ENCODE results near the gene GLIPR2. TPM values are rescaled to one million over a fixed set of nuclear protein-coding genes. Genes with fewer than 3 reads are reported as not detected.
"Not testable (repeated sequence)": the region's sequence is repeated elsewhere in the genome, so short reads cannot be mapped to it uniquely, and the experiment has no call there.

GLIPR2 gene
- total and polyA plus RNA-seq, 10 donors: 25.2 to 72.1 (median 37.0) TPM

DNA sequence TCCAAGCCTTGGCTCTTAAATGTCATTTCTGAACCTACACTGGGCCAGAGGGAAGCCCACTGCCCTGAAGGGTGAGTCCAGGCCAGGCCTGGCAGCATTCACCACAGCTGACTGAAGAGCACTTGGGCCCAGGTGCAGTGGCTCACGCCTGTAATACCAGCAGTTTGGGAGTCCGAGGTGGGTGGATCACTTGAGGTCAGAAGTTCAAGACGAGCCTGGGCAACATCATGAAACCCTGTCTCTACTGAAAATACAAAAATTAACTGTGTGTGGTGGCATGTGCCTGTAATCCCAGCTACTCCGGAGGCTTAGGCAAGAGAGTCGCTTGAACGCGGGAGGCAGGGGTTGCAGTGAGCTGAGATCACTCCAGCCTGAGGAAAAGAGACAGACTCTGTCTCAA, 37.7 kb downstream of the GLIPR2 start:
- intact Hi-C loops (cut with DNase I; ENCODE audit: low total_unique reads): no loop called here
- H3K36me3 ChIP-seq: no peaks in the 10 kb centered on the region
- WGBS, 5 donors: 85 to 95% (median 90%) methylated on average over 7 of the region's 7 CpGs
- no peaks in the 10 kb centered on the region for H3K9me3 ChIP-seq
- H3K27ac ChIP-seq: no peak overlapping the region
- no peak for DNase-seq
- TF ChIP-seq POLR2AphosphoS5 (IDR thresholded peaks at IDR 0.05): no peak
- TF ChIP-seq, protein P1, sequence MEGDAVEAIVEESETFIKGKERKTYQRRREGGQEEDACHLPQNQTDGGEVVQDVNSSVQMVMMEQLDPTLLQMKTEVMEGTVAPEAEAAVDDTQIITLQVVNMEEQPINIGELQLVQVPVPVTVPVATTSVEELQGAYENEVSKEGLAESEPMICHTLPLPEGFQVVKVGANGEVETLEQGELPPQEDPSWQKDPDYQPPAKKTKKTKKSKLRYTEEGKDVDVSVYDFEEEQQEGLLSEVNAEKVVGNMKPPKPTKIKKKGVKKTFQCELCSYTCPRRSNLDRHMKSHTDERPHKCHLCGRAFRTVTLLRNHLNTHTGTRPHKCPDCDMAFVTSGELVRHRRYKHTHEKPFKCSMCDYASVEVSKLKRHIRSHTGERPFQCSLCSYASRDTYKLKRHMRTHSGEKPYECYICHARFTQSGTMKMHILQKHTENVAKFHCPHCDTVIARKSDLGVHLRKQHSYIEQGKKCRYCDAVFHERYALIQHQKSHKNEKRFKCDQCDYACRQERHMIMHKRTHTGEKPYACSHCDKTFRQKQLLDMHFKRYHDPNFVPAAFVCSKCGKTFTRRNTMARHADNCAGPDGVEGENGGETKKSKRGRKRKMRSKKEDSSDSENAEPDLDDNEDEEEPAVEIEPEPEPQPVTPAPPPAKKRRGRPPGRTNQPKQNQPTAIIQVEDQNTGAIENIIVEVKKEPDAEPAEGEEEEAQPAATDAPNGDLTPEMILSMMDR (IDR thresholded peaks at IDR 0.05 in 8 of 11, conservative IDR thresholded peaks at IDR 0.05 in 3 of 11): no peak
- no peak for TF ChIP-seq POLR2A (IDR thresholded peaks at IDR 0.05)
- H3K27me3 ChIP-seq (replicated peaks in 1 of 7): no peaks in the 10 kb centered on the region
- no peak overlapping the region for H3K4me3 ChIP-seq
- no peaks in the 10 kb centered on the region for H3K4me1 ChIP-seq

DNA sequence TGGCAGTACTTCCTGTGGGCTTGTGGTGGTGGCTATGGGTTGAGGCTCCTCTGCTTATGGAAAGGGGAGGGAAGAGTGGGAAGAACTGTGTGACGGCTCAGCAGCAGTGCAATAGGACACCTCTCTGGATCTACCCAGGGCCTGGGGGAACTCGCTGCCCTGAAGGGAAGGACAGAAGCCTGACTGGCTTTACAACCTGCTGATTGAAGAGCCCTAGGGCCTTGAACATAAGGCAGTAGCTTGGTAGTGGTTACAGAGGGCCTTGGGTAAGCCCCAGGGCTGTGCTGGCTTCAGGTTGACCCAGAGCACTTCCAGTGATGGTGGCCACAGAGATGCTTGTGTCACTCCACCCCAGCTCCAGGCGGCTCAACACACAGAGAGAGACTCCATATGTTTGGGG, 38.2 kb downstream of the GLIPR2 start:
- WGBS, 5 donors: 83 to 86% (median 84%) methylated on average over 3 of the region's 3 CpGs
- Histone ChIP-seq H3K9me3 (no peaks in the 10 kb centered on the region), H3K4me1 (no peaks in the 10 kb centered on the region), H3K36me3 (no peaks in the 10 kb centered on the region), H3K27ac (no peak overlapping the region), H3K4me3 (no peak overlapping the region), H3K27me3 (replicated peaks in 1 of 7) (no peaks in the 10 kb centered on the region)
- no peak for DNase-seq
- TF ChIP-seq, protein P1 (IDR thresholded peaks at IDR 0.05 in 8 of 11, conservative IDR thresholded peaks at IDR 0.05 in 3 of 11): no peak
- TF ChIP-seq POLR2AphosphoS5 (IDR thresholded peaks at IDR 0.05) (no peak), POLR2A (IDR thresholded peaks at IDR 0.05) (no peak)
- intact Hi-C loops (cut with DNase I; ENCODE audit: low total_unique reads): no loop called here

DNA sequence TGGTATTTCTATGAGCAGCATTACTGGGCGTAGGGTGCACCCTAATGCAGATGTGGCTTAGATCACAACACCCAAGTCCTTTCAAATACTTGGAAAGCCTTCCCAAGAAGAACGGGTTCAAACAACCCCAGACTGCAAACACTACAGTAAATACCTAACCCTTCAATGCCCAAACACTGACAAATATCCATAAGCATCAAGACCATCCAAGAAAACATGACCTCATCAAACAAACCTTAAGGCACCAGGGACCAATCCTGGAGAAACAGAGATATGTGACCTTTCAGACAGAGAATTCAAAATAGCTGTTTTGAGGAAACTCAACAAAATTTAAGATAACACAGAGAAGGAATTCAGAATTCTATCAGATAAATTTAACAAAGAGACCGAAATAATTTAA, 38.7 kb downstream of the GLIPR2 start:
- H3K4me3 ChIP-seq; H3K36me3 ChIP-seq; H3K4me1 ChIP-seq; intact Hi-C loops (cut with DNase I; ENCODE audit: low total_unique reads); H3K27me3 ChIP-seq (replicated peaks in 1 of 7); DNase-seq; H3K27ac ChIP-seq; H3K9me3 ChIP-seq: not testable (repeated sequence)
- WGBS, 5 donors: 86 to 97% (median 93%) methylated on average over 3 of the region's 3 CpGs

DNA sequence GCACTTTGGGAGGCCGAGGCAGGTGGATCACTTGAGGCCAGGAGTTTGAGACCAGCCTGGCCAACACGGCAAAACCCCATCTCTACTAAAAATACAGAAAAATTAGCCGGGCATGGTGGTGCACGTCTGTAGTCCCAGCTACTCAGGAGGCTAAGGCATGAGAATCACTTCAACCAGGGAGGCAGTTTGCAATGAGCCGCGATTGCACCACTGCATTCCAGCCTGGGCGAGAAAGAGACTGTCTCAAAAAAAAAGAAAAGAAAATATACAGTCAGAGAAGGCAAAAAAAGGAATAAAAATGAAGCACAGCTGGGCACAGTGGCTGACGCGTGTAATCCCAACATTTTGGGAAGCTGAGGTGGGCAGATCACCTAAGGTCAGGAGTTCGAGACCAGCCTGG, 40.0 kb downstream of the GLIPR2 start:
- WGBS, 5 donors: 91 to 97% (median 96%) methylated on average over 10 of the region's 10 CpGs

DNA sequence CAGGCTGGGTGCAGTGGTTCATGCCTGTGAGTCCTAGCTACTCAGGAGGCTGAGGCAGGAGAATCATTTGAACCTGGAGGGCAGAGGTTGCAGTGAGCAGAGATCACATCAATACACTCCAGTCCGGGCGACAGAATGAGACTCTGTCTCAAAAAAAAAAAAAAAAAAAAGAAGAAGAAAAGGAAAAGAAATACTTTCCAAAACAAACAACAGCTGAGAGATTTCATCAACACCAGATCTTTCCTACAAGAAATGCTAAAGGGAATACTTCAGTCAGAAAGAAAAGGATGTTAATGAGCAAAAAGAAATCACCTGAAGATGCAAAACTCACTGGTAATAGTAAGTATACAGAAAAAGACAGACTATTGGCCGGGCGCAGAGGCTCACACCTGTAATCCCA, 41.0 kb downstream of the GLIPR2 start:
- H3K4me3 ChIP-seq: no peak overlapping the region
- no peak overlapping the region for H3K27ac ChIP-seq
- intact Hi-C loops (cut with DNase I; ENCODE audit: low total_unique reads): no loop called here
- no peaks in the 10 kb centered on the region for H3K9me3 ChIP-seq
- TF ChIP-seq POLR2A (IDR thresholded peaks at IDR 0.05): no peak
- TF ChIP-seq, protein P1 (IDR thresholded peaks at IDR 0.05 in 8 of 11, conservative IDR thresholded peaks at IDR 0.05 in 3 of 11): no peak
- TF ChIP-seq POLR2AphosphoS5 (IDR thresholded peaks at IDR 0.05): no peak
- no peaks in the 10 kb centered on the region for H3K4me1 ChIP-seq
- no peaks in the 10 kb centered on the region for H3K36me3 ChIP-seq
- 89 to 97% (median 90%) methylated on average over 4 of the region's 4 CpGs for WGBS, 5 donors
- no peak for DNase-seq
- H3K27me3 ChIP-seq (replicated peaks in 1 of 7): no peaks in the 10 kb centered on the region

More for the DNA sequence above, 40.0 kb downstream of the GLIPR2 start:
- DNase-seq; H3K4me1 ChIP-seq; H3K9me3 ChIP-seq; H3K4me3 ChIP-seq; H3K27ac ChIP-seq; H3K36me3 ChIP-seq; intact Hi-C loops (cut with DNase I; ENCODE audit: low total_unique reads); H3K27me3 ChIP-seq (replicated peaks in 1 of 7): not testable (repeated sequence)

DNA sequence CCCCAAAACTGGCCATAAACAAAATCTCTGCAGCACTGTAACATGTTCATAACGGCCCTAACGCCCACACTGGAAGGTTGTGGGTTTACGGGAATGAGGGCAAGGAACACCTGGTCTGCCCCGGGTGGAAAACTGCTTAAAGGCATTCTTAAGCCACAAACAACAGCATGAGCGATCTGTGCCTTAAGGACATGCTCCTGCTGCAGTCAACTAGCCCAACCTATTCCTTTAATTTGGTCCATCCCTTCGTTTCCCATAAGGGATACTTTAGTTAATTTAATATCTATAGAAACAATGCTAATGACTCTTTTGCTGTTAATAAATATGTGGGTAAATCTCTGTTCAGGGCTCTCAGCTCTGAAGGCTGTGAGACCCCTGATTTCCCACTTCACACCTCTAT, 43.7 kb downstream of the GLIPR2 start:
- H3K4me1 ChIP-seq; H3K27ac ChIP-seq; intact Hi-C loops (cut with DNase I; ENCODE audit: low total_unique reads); H3K36me3 ChIP-seq; H3K4me3 ChIP-seq; H3K27me3 ChIP-seq (replicated peaks in 1 of 7); H3K9me3 ChIP-seq; DNase-seq: not testable (repeated sequence)
- 85 to 93% (median 89%) methylated on average over 6 of the region's 6 CpGs for WGBS, 5 donors
